Camera-type eye (tissue), 1 donor: Measurements from ENCODE around the gene EFTUD2. TPM values are rescaled to one million over a fixed set of nuclear protein-coding genes. Genes with fewer than 3 reads are reported as not detected.

Experiments used
- total RNA-seq: library from RNA; depleted of rRNA; stranded (reverse); fragments of >200 nt; gene quantifications from one replicate; pipeline ENCODE4 v1.2.3, GENCODE V29; 2014

EFTUD2 gene
- total RNA-seq, result 143 TPM

GRCh38 chr17:44899074-44899782 is at the start of gene EFTUD2:
Gene EFTUD2 (minus strand): TSS chr17:44899445. CDS start chr17:44894521, 4,924 bp downstream.

DNA sequence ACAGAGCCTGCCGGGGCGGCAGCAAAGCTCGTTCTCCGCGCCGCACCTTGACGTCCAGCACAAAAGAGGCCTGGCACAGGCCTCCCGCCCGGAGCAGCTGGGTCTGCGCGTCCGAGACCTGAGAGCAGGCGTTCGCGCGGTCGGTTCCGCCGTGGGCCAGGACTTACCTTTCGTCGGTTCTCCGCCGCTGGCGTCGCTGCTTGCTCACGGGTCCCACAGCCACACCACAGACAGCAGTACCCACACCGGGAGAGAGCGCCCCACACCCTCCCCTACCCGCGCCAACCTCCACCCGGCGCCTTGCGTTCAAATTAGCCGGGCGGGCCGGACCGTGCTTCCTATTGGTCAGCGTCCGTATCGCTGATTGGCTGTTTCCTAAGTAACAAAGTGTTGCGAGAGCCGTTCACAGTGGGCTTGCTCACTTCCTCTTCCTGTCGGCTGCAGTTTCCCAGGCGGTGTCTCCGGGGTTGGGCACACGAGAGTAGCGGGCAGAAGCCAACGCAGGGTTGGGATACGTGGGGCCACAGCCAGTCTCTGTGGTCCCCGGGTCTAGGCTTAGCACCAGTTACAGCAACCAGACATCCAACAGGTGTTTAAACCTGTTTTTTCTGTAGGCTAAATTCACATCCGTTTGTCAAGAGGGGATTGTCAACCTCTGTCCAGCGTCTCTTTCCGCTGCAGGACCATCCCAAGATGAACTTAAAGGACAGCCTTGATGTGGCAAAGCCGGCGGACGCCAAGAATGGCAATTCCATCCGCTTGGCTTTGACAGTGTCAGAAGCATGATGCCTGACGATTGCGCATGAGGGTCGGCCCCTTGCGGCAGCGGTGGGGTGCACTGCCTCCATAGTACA is 48.4 kb upstream of the EFTUD2 start, which contains the start of gene KIF18B:
Gene KIF18B (minus strand): TSS at position 313 of the 854 bp plus-strand sequence. CDS start 11,429 bp downstream, outside the sequence.

DNA sequence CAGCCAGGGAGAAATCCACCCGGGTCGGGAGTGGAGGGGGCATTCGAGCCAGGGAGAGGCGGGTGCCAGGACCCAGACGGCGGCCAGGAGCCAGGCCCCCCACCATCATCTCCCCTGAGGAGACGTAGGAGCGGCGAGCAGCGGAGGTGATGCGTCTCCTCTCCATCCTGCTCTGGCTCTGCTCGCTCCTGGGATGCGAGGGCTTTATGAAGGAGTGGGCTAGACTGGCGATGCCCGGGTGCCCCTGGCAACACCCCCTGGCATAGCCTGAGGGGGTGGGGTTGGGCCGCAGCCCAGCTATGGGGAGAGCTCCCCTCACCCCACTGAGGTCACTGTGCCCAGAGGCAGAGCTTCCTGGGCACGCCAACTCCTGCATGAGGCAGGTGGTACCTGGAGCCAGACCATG is 16.1 kb upstream of the EFTUD2 start, which contains the start of gene GFAP:
Gene GFAP (minus strand): TSS at position 180 of the 406 bp plus-strand sequence. CDS start 14 bp downstream, at position 166.

DNA sequence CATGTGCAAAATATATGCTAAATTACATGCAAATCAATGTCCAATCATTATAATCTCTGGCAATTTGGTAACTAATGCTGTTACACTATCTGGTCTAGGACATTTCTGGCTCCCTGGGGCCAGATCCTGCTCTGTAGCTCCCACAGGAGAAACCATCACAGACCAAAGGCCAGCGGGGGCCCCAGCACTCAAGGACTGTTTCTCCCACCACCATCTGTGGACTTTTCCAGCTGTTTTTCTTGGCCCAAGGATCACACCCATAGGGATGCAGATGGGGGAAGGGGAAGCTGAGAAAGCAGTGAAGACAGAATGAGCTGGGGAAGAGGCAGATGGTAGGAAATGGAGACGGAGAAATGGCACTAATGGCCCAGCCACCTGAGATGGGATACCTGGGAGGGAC is 51.7 kb downstream of the EFTUD2 start, which contains the start of gene HIGD1B:
Gene HIGD1B (plus strand): TSS at position 298 of the 400 bp plus-strand sequence. CDS start 270 bp downstream, outside the sequence.

GRCh38 chr17:44829523-44830358 is 69.5 kb downstream of the EFTUD2 start, which contains the start of gene GJC1:
Gene GJC1 (minus strand): TSS chr17:44830287. CDS start chr17:44805817, 24,470 bp downstream.

Other genes starting within 250 kb of the EFTUD2 start
- 1.5 TPM for gene MEIOC, start 243.0 kb downstream of the EFTUD2 start, total RNA-seq
- 34.0 TPM for gene CCDC43, start 209.7 kb downstream of the EFTUD2 start, total RNA-seq
- gene DBF4B, start 190.8 kb downstream of the EFTUD2 start, total RNA-seq, result 13.0 TPM
- gene ADAM11, start 140.5 kb downstream of the EFTUD2 start, total RNA-seq, result 19.4 TPM
- 34.3 TPM for gene GJC1, start 69.2 kb downstream of the EFTUD2 start, total RNA-seq
- gene HIGD1B, start 51.6 kb downstream of the EFTUD2 start, total RNA-seq, result not detected
- gene GFAP, start 16.1 kb upstream of the EFTUD2 start, total RNA-seq, result 90.3 TPM
- gene KIF18B, start 48.3 kb upstream of the EFTUD2 start, total RNA-seq, result 3.0 TPM
- 11.7 TPM for gene C1QL1, start 68.9 kb upstream of the EFTUD2 start, total RNA-seq
- 53.8 TPM for gene DCAKD, start 152.2 kb upstream of the EFTUD2 start, total RNA-seq
- gene NMT1, start 161.9 kb upstream of the EFTUD2 start, total RNA-seq, result 72.1 TPM
- gene PLCD3, start 233.1 kb upstream of the EFTUD2 start, total RNA-seq, result 36.8 TPM
- 9.0 TPM for gene ACBD4, start 236.2 kb upstream of the EFTUD2 start, total RNA-seq
- 21.1 TPM for gene HEXIM1, start 249.0 kb upstream of the EFTUD2 start, total RNA-seq